ENCODE measurements around the gene CRHR1. TPM values are rescaled to one million over a fixed set of nuclear protein-coding genes. Genes with fewer than 3 reads are reported as not detected.

CRHR1 gene
- total RNA-seq, 4 donors from 2014 or later: 0.25 to 3.7 (median 1.5) TPM

- WGBS, 2 donors: 53 to 55% methylated on average over 4 of the region's 4 CpGs
- TF ChIP-seq CTCF (IDR thresholded peaks at IDR 0.05) (no peak), POLR2A (IDR thresholded peaks at IDR 0.05) (no peak)
- intact Hi-C loops (cut with DNase I; ENCODE audit: low total_unique reads): no loop called here
- no peak for DNase-seq (ENCODE audit: low spot score in 2 of 2)
- no peak overlapping the region for H3K4me3 ChIP-seq (ENCODE audit: low read depth, poor library complexity, severe bottlenecking)
These were observed 22.1 kb upstream of the CRHR1 start for GRCh38 chr17:45761957-45762565.

- WGBS, 2 donors: 44 to 66% methylated on average over 7 of the region's 7 CpGs
- TF ChIP-seq CTCF (IDR thresholded peaks at IDR 0.05) (no peak), POLR2A (IDR thresholded peaks at IDR 0.05) (no peak)
- no peak overlapping the region for H3K4me3 ChIP-seq (ENCODE audit: low read depth, poor library complexity, severe bottlenecking)
- DNase-seq (ENCODE audit: low spot score in 2 of 2): no peak
- intact Hi-C loops (cut with DNase I; ENCODE audit: low total_unique reads): no loop called here
These were observed 20.9 kb upstream of the CRHR1 start for GRCh38 chr17:45763182-45763581.

GRCh38 chr17:45764479-45764878, 19.6 kb upstream of the CRHR1 start:
- H3K4me3 ChIP-seq (ENCODE audit: low read depth, poor library complexity, severe bottlenecking): no peak overlapping the region
- intact Hi-C loops (cut with DNase I; ENCODE audit: low total_unique reads): no loop called here
- no peak for DNase-seq (ENCODE audit: low spot score in 2 of 2)
- TF ChIP-seq CTCF (IDR thresholded peaks at IDR 0.05) (no peak), POLR2A (IDR thresholded peaks at IDR 0.05) (no peak)

GRCh38 chr17:45768000-45768399, 16.1 kb upstream of the CRHR1 start:
- TF ChIP-seq CTCF (IDR thresholded peaks at IDR 0.05) (no peak), POLR2A (IDR thresholded peaks at IDR 0.05) (no peak)
- no peak overlapping the region for H3K4me3 ChIP-seq (ENCODE audit: low read depth, poor library complexity, severe bottlenecking)
- 21 to 35% methylated on average over 4 of the region's 4 CpGs for WGBS, 2 donors
- intact Hi-C loops (cut with DNase I; ENCODE audit: low total_unique reads): no loop called here
- no peak for DNase-seq (ENCODE audit: low spot score in 2 of 2)

- WGBS, 2 donors: 42 to 45% methylated on average over 10 of the region's 10 CpGs
- intact Hi-C loops (cut with DNase I; ENCODE audit: low total_unique reads): no loop called here
- no peak for DNase-seq (ENCODE audit: low spot score in 2 of 2)
- H3K4me3 ChIP-seq (ENCODE audit: low read depth, poor library complexity, severe bottlenecking): no peak overlapping the region
- no peak for TF ChIP-seq POLR2A (IDR thresholded peaks at IDR 0.05)
- TF ChIP-seq CTCF (IDR thresholded peaks at IDR 0.05): no peak
These were observed 13.4 kb upstream of the CRHR1 start for GRCh38 chr17:45770632-45771270.

All from lower leg skin (tissue), 4 donors.